Smooth muscle cell (in vitro differentiated cells): Measurements from ENCODE around the gene KIF18A. TPM values are rescaled to one million over a fixed set of nuclear protein-coding genes. Genes with fewer than 3 reads are reported as not detected.

ENCODE experiments used
- DNase-seq: peaks from one replicate; lab custom pipeline; 2025; ENCODE audit not compliant: unreplicated experiment; lab: John Stamatoyannopoulos, UW
- H2AFZ ChIP-seq: fragments of 200-600 bp; sonication (generic); 2 replicates; pipeline ENCODE4 v1.6.0; 2016; ENCODE audit warnings: antibody characterized with exemption, low read depth, mild to moderate bottlenecking
- H3F3A ChIP-seq: fragments of 200-600 bp; sonication (generic); 2 replicates; pipeline ENCODE4 v1.6.0; 2017; ENCODE audit warnings: antibody characterized with exemption, low read depth
- H3K27ac ChIP-seq: fragments of 200-600 bp; sonication (generic); 2 replicates; pipeline ENCODE4 v1.5.1; 2016; ENCODE audit warnings: low read depth, mild to moderate bottlenecking
- H3K27me3 ChIP-seq: fragments of 200-600 bp; sonication (generic); 2 replicates; pipeline ENCODE4 v1.6.1; 2016; ENCODE audit warnings: low read depth, mild to moderate bottlenecking
- H3K36me3 ChIP-seq: fragments of 200-600 bp; sonication (generic); 2 replicates; pipeline ENCODE4 v1.5.1; 2016; ENCODE audit warnings: low read depth
- H3K4me1 ChIP-seq: fragments of 200-600 bp; sonication (generic); 2 replicates; pipeline ENCODE4 v1.5.1; 2016; ENCODE audit warnings: low read depth
- H3K4me2 ChIP-seq: fragments of 200-600 bp; sonication (generic); 2 replicates; pipeline ENCODE4 v1.6.0; 2016; ENCODE audit warnings: mild to moderate bottlenecking
- H3K4me3 ChIP-seq: fragments of 200-600 bp; sonication (generic); 2 replicates; pipeline ENCODE4 v1.5.1; 2016; ENCODE audit warnings: mild to moderate bottlenecking
- H3K79me2 ChIP-seq: fragments of 200-600 bp; sonication (generic); 2 replicates; pipeline ENCODE4 v1.6.0; 2016; ENCODE audit warnings: low read depth, mild to moderate bottlenecking
- H3K9ac ChIP-seq: fragments of 200-600 bp; sonication (generic); 2 replicates; pipeline ENCODE4 v1.6.0; 2016; ENCODE audit warnings: low read depth
- H3K9me3 ChIP-seq: fragments of 200-600 bp; sonication (generic); replicated peaks from 2 replicates; pipeline ENCODE4 v1.5.1; 2016; ENCODE audit warnings: low read depth
- H4K20me1 ChIP-seq: fragments of 200-600 bp; sonication (generic); 2 replicates; pipeline ENCODE4 v1.6.0; 2016; ENCODE audit warnings: low read depth
- CTCF ChIP-seq: fragments of 200-600 bp; sonication (generic); IDR thresholded peaks from 2 replicates; pipeline ENCODE4 v1.5.1; 2017; ENCODE audit warnings: borderline replicate concordance, mild to moderate bottlenecking, antibody characterized with exemption; ENCODE audit not compliant: insufficient read depth, poor library complexity, severe bottlenecking
- WGBS: methylation state at CpG from one replicate; pipeline ENCODE4 v1.1.7; 2016; ENCODE audit warnings: low lambda C conversion rate; 5-methylcytosine and 5-hydroxymethylcytosine counted together
- polyA plus RNA-seq: library from polyadenylated mRNA; unstranded; fragments of >200 nt; fragmentation: Nextera tagmentation; extraction: Ambion mirVana; gene quantifications from 2 replicates; pipeline ENCODE4 v1.2.1, GENCODE V29; 2016
- total RNA-seq: library from RNA; depleted of rRNA; stranded (reverse); fragments of >200 nt; gene quantifications from 2 replicates; pipeline ENCODE4 v1.2.3, GENCODE V29; 2014

The KIF18A gene
- total and polyA plus RNA-seq, 2 experiments from 2014 or later = 2.2 to 6.7 TPM

GRCh38 chr11:28100665-28101064, 7.3 kb downstream of the KIF18A start:
- no peaks in the 10 kb centered on the region for H3F3A ChIP-seq
- H3K79me2 ChIP-seq = peaks cover 64% of the 10 kb centered on the region
- no peak for DNase-seq
- peaks cover 3% of the 10 kb centered on the region for H3K36me3 ChIP-seq
- H4K20me1 ChIP-seq = no peaks in the 10 kb centered on the region
- no peak overlapping the region for H3K27ac ChIP-seq
- no peak overlapping the region for H3K9ac ChIP-seq
- H3K4me1 ChIP-seq = peaks cover 9% of the 10 kb centered on the region
- TF ChIP-seq CTCF = no peak
- WGBS = 87% methylated on average over 2 of the region's 2 CpGs
- no peak overlapping the region for H3K4me2 ChIP-seq
- H3K9me3 ChIP-seq = no peaks in the 10 kb centered on the region
- H2AFZ ChIP-seq = no peak overlapping the region
- H3K27me3 ChIP-seq = no peaks in the 10 kb centered on the region
- H3K4me3 ChIP-seq = no peak overlapping the region

- Histone ChIP-seq H3K79me2 (peaks cover 54% of the 10 kb centered on the region), H3F3A (no peaks in the 10 kb centered on the region), H3K4me2 (no peak overlapping the region), H4K20me1 (no peaks in the 10 kb centered on the region), H3K36me3 (peaks cover 3% of the 10 kb centered on the region), H3K27ac (no peak overlapping the region), H3K9ac (no peak overlapping the region), H3K27me3 (no peaks in the 10 kb centered on the region), H3K9me3 (no peaks in the 10 kb centered on the region), H3K4me3 (no peak overlapping the region), H3K4me1 (peaks cover 5% of the 10 kb centered on the region), H2AFZ (no peak overlapping the region)
- no peak for DNase-seq
- 90% methylated on average over 1 of the region's 1 CpG for WGBS
- TF ChIP-seq CTCF = no peak
These were observed 8.2 kb downstream of the KIF18A start for GRCh38 chr11:28099715-28100114.

DNA sequence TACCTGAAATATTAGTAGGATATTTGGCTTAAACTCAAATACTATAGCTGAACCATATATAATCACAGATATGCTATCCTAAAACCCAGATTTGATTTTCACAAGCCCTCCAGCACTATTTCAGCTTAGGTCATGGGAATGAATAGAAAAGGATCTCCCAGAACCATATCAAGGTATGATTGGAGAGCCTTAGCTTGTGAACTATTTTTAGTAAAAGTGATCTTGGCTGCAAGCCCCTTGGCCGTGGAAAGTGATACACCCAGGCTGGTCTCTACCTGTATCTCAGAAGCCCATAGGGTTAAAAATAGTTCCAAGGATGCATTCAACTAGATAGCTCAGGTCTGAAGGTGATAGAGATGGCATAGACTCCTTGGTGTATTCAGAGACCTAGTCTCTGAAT, 9.7 kb downstream of the KIF18A start:
- Histone ChIP-seq H2AFZ (no peak overlapping the region), H3K27me3 (no peaks in the 10 kb centered on the region), H3K9ac (no peak overlapping the region), H3K4me3 (no peak overlapping the region), H4K20me1 (no peaks in the 10 kb centered on the region), H3K9me3 (no peaks in the 10 kb centered on the region), H3K4me1 (peaks cover 5% of the 10 kb centered on the region), H3K4me2 (no peak overlapping the region), H3K79me2 (peaks cover 40% of the 10 kb centered on the region), H3K36me3 (peaks cover 3% of the 10 kb centered on the region), H3F3A (no peaks in the 10 kb centered on the region), H3K27ac (no peak overlapping the region)
- 90% methylated on average over 1 of the region's 1 CpG for WGBS
- TF ChIP-seq CTCF = no peak
- no peak for DNase-seq

DNA sequence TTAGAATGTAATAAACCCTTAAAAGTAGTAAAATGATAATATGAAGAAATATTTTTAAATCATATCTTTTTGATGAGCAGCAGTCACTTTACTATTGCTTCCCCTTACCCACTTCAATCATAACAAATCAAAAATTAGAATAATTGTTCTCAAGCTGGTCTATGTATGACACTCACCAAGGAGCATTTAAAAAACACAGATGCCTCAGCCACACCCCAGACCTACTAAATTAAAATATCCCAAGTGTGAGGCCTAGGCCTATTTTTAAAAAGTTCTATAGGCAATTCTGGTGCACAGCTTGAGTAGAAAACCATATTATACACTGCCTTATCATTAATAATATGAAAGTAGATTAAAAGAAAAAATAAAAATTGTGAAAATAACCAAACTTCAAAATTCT, 15.2 kb downstream of the KIF18A start:
- no peaks in the 10 kb centered on the region for H4K20me1 ChIP-seq
- no peak overlapping the region for H3K27ac ChIP-seq
- H3K4me3 ChIP-seq = no peak overlapping the region
- H3K4me1 ChIP-seq = no peaks in the 10 kb centered on the region
- H3K79me2 ChIP-seq = no peaks in the 10 kb centered on the region
- no peaks in the 10 kb centered on the region for H3K9me3 ChIP-seq
- H3K27me3 ChIP-seq = no peaks in the 10 kb centered on the region
- H2AFZ ChIP-seq = no peak overlapping the region
- TF ChIP-seq CTCF = no peak
- DNase-seq = no peak
- H3K4me2 ChIP-seq = no peak overlapping the region
- no peak overlapping the region for H3K9ac ChIP-seq
- peaks cover 3% of the 10 kb centered on the region for H3K36me3 ChIP-seq
- H3F3A ChIP-seq = no peaks in the 10 kb centered on the region
